HUES6 (cell line): ENCODE results near the gene PTDSS2.

Experiments used
- H3K27ac ChIP-seq: 2 replicates; pipeline ENCODE4 v1.7.0; 2013; ENCODE audit warnings: low read depth, mild to moderate bottlenecking, low read length, inconsistent platforms
- H3K27me3 ChIP-seq: 2 replicates; pipeline ENCODE4 v1.6.1; 2013; ENCODE audit warnings: low read length; ENCODE audit not compliant: control insufficient read depth, insufficient read depth
- H3K36me3 ChIP-seq: 2 replicates; pipeline ENCODE4 v1.6.1; 2013; ENCODE audit warnings: low read length; ENCODE audit not compliant: control insufficient read depth, insufficient read depth
- H3K4me1 ChIP-seq: 2 replicates; pipeline ENCODE4 v1.6.1; 2013; ENCODE audit warnings: low read length; ENCODE audit not compliant: control insufficient read depth, insufficient read depth
- H3K4me3 ChIP-seq: 2 replicates; pipeline ENCODE4 v1.5.1; 2013; ENCODE audit warnings: low read depth, low read length
- H3K9ac ChIP-seq: one replicate; pipeline ENCODE4 v1.6.1; 2013; ENCODE audit warnings: mild to moderate bottlenecking, low read length
- H3K9me3 ChIP-seq: 2 replicates; pipeline ENCODE4 v1.6.1; 2013; ENCODE audit warnings: low read depth, low read length; ENCODE audit not compliant: control insufficient read depth, insufficient read depth

Gene PTDSS2

DNA sequence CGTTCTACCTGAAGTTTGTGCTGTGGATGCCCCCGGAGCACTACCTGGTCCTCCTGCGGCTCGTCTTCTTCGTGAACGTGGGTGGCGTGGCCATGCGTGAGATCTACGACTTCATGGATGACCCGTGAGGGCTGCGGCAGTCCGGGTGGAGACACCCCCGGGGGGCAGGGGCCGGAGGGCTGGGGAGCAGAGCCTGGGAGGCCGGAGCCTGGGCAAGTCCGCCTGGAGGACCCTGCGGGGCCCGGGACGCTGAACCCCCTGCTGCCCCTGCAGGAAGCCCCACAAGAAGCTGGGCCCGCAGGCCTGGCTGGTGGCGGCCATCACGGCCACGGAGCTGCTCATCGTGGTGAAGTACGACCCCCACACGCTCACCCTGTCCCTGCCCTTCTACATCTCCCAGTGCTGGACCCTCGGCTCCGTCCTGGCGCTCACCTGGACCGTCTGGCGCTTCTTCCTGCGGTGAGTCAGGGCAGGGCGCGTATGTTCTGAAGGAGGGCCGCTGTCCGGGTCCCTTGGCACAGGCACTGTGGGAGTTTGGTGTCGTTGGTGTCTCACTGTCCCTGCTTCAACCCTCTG, 39.6 kb downstream of the PTDSS2 start:
- H3K9me3 ChIP-seq, result no peaks in the 10 kb centered on the region
- H3K27me3 ChIP-seq, result no peaks in the 10 kb centered on the region
- H3K27ac ChIP-seq, result no peak overlapping the region
- no peak overlapping the region for H3K9ac ChIP-seq
- H3K36me3 ChIP-seq, result peaks cover 45% of the 10 kb centered on the region
- H3K4me1 ChIP-seq, result no peaks in the 10 kb centered on the region
- no peak overlapping the region for H3K4me3 ChIP-seq

DNA sequence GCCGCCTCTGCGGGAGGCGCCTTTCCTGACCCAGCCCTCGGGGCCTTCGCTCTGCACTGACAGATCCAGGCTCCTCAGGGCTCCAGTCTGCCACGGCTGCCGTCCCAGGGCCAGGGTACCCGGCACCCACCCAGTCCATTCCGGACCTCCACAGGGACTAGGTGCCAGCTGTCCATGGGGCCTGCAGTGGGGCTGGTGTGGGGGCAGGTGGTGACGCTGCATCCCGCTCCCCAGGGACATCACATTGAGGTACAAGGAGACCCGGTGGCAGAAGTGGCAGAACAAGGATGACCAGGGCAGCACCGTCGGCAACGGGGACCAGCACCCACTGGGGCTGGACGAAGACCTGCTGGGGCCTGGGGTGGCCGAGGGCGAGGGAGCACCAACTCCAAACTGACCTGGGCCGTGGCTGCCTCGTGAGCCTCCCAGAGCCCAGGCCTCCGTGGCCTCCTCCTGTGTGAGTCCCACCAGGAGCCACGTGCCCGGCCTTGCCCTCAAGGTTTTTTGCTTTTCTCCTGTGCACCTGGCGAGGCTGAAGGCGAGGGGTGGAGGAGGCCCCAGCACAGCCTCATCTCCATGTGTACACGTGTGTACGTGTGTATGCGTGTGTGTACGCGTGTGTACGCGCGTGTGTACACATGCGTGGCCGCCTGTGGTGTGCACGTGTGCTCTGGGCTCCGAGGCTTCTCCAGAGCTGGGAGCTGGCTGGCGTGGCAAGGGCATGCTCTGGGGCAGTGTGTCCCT, 40.3 kb downstream of the PTDSS2 start:
- no peak overlapping the region for H3K27ac ChIP-seq
- H3K36me3 ChIP-seq, result peaks cover 49% of the 10 kb centered on the region
- H3K27me3 ChIP-seq, result no peaks in the 10 kb centered on the region
- no peaks in the 10 kb centered on the region for H3K4me1 ChIP-seq
- no peaks in the 10 kb centered on the region for H3K9me3 ChIP-seq
- H3K9ac ChIP-seq, result no peak overlapping the region
- no peak overlapping the region for H3K4me3 ChIP-seq

DNA sequence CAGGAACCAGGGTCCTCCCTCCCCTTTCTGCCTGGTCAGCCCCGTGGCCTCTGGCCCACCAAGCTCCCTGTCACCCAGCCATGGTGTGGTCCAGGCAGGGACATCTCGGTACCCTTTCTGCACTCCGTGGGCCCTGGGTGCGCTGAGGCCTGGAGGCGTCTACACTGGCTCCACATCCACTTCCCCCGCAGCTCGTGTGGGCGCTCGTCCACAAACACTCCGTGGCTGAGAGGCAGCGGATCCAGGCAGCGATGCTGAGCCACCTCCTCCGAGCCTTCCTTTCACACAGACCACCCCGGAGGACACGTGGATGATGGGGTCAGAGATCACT, 40.8 kb downstream of the PTDSS2 start:
- no peak overlapping the region for H3K9ac ChIP-seq
- no peaks in the 10 kb centered on the region for H3K4me1 ChIP-seq
- H3K4me3 ChIP-seq, result no peak overlapping the region
- no peaks in the 10 kb centered on the region for H3K9me3 ChIP-seq
- H3K27me3 ChIP-seq, result no peaks in the 10 kb centered on the region
- peaks cover 54% of the 10 kb centered on the region for H3K36me3 ChIP-seq
- H3K27ac ChIP-seq, result no peak overlapping the region

DNA sequence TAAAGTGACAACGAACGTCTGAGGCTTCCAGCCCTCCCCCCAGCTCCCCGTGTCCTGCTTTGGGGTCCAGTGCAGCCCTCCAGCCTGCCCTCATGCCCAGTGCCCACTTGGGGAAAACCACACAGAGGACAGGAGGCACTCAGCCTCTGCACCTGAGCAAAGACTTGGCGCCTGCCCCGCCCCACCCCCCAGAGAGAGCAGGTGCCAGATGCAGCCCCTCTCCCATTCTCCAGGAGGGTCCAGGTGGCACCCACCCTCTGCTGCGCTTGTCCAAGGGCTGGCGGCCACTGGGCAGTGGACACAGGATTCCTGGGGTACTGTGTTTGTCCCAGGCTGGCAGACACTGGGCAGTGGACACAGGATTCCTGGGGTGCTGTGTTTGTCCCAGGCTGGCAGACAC, 41.3 kb downstream of the PTDSS2 start:
- no peaks in the 10 kb centered on the region for H3K4me1 ChIP-seq
- H3K9ac ChIP-seq, result no peak overlapping the region
- no peak overlapping the region for H3K4me3 ChIP-seq
- no peaks in the 10 kb centered on the region for H3K9me3 ChIP-seq
- no peaks in the 10 kb centered on the region for H3K27me3 ChIP-seq
- peaks cover 56% of the 10 kb centered on the region for H3K36me3 ChIP-seq
- H3K27ac ChIP-seq, result no peak overlapping the region

DNA sequence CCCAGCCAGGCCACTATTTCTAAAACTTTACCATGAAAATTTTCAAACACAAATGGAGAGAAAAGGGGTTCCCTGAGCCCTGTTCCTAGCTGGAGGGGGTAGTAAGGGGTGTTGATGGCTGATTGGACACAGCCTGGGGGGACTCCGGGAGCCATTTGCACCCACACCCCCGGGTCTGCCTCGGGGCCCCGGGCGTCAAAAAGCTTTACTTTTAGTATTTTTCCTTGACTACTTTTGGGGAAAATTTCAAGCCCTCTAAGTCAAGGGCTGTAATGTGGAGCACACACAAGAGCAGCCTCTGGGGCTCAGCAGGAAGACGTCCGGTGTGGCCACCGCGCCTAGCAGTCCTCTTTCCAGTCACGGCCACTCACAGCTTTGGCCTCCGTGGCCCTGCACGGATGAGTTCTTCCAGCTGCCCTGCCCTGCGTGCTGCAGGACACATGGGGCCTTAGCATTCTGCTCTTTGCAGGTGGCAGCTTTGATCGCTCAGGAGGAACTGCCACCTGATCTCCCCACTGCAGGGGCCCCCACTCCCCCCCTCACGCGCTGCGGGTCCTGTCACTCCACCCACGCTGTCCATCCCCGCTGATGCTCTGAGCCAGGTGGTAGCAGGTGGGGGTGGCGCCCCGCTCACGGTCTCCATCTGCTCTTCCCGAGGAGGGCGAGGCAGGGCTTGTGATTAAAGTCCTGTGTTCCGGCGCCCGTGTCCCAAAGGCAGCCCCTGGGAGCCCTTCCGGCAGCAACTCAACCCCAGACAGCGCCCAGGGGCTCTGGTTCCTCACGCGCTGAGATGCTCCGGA, 42.5 kb downstream of the PTDSS2 start:
- Histone ChIP-seq H3K27ac (no peak overlapping the region), H3K36me3 (peaks cover 62% of the 10 kb centered on the region), H3K4me1 (no peaks in the 10 kb centered on the region), H3K9ac (no peak overlapping the region), H3K4me3 (no peak overlapping the region), H3K27me3 (no peaks in the 10 kb centered on the region), H3K9me3 (peaks cover 9% of the 10 kb centered on the region; the same call in 1 of the 2 replicates)

DNA sequence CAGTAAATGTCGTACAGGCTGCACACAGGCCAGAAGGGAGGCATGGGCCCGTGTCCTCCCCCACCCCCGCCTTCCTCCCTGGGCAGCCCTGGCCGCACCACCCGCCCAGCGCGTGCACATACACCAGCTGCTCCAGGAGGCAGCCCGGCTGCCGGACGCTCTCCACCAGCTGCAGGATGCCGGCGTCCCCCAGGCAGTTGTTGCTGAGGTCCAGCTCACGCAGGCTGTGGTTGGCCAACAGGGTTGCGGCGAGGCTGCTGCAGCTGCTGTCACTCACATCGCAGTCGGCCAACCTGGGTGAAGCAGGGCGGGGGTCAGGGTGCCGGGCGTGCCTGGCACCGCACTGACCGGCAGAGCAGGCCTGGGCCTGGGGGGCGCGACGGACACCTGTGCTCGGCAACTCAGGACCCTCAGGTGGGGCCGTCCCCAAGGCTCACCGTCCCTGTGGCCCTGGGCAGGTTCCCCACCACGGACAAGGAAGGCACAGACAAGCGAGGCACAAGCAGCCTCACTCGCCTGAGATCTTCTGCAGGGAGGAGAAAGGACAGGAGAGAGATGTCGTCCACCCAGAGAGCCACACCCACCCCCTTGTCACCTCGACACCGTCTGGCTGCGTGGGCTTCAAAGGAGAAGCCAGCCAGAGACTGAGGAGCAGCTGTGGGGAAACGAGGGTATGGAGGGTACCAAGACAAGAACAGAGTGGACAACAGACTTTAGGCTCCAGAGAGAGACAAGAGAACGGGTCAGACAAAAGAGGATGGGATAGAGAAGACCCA, 44.9 kb downstream of the PTDSS2 start:
- H3K36me3 ChIP-seq, result peaks cover 73% of the 10 kb centered on the region

DNA sequence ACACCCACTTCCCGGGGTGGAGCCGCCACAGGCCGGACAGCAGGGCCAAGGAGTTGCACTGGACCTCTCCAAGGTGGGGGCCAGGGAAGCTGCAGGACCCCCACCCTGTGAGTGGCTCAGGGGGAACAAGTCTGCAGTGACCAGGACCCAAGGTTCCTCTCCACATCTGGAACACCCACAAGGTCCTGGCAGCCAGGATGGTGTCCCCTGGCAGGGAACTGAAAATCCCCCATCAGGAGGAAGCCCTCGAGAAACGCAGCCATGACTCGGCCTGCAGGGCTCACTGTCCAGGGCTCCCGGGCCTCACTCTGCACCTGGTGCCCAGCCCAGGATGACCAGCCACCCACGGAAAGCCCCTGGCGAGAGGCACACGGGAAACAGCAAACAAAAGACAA, 45.5 kb downstream of the PTDSS2 start:
- peaks cover 10% of the 10 kb centered on the region; the same call in 1 of the 2 replicates for H3K9me3 ChIP-seq
- H3K36me3 ChIP-seq, result peaks cover 73% of the 10 kb centered on the region
- no peak overlapping the region for H3K27ac ChIP-seq
- no peaks in the 10 kb centered on the region for H3K27me3 ChIP-seq
- H3K9ac ChIP-seq, result no peak overlapping the region
- H3K4me3 ChIP-seq, result no peak overlapping the region
- H3K4me1 ChIP-seq, result no peaks in the 10 kb centered on the region

More for the DNA sequence above, 44.9 kb downstream of the PTDSS2 start:
- peaks cover 10% of the 10 kb centered on the region; the same call in 1 of the 2 replicates for H3K9me3 ChIP-seq
- no peak overlapping the region for H3K27ac ChIP-seq
- no peaks in the 10 kb centered on the region for H3K4me1 ChIP-seq
- no peak overlapping the region for H3K9ac ChIP-seq
- no peak overlapping the region for H3K4me3 ChIP-seq
- H3K27me3 ChIP-seq, result no peaks in the 10 kb centered on the region

DNA sequence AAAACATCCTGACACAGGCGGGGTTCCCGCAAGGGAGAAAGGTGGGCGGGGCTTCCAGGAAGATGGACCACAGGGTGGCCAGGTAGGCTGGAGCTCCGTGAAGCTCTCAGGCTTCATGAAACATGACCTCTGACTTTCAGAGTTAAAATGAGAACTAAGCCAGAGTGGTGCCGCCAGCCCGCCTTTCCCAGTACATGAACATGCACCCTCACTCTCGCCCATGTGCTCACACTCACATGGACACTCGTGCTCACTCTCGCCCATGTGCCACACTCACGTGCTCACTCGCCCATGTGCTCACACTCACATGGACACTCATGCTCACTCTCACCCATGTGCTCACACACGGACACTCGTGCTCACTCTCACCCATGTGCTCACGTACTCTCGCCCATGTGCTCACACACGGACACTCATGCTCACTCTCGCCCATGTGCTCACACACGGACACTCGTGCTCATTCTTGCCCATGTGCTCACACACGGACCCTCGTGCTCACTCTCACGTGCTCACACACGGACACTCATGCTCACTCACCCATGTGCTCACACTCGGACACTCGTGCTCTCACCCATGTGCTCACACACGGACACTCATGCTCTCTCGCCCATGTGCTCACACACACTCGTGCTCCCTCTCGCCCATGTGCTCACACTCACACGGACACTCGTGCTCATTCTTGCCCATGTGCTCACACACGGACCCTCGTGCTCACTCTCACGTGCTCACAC, 46.9 kb downstream of the PTDSS2 start:
- H3K27me3 ChIP-seq, result no peaks in the 10 kb centered on the region
- H3K4me1 ChIP-seq, result no peaks in the 10 kb centered on the region
- no peak overlapping the region for H3K4me3 ChIP-seq
- H3K9ac ChIP-seq, result no peak overlapping the region
- no peak overlapping the region for H3K27ac ChIP-seq
- peaks cover 79% of the 10 kb centered on the region for H3K36me3 ChIP-seq
- peaks cover 10% of the 10 kb centered on the region; the same call in 1 of the 2 replicates for H3K9me3 ChIP-seq

DNA sequence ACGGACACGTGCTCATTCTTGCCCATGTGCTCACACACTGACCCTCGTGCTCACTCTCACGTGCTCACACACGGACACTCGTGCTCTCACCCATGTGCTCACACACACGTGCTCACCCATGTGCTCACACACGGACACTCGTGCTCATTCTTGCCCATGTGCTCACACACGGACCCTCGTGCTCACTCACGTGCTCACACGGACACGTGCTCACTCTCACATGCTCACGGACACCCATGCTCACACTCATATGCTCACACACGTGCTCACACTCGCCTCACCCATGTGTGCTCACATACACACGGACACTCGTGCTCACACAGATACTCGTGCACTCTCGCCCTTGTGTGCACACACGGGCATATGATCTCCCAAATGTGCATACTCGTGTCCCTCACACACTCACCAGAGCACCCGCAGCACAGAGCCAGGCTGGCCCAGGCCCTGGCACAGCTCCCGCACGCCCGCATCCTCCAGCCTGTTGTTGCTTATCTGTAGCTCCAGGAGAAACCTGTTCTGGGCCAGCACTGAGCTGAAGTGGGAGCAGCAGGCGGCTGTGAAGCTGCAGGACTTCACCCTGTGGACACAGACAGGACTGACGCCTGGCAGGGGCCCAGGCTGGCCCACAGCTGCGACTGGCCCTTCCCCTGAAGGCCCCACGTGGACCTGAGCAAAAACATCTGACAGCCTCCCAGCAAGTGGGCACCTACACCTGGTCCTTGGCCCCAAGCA, 47.7 kb downstream of the PTDSS2 start:
- Histone ChIP-seq H3K4me1 (no peaks in the 10 kb centered on the region), H3K27me3 (no peaks in the 10 kb centered on the region), H3K36me3 (peaks cover 79% of the 10 kb centered on the region), H3K4me3 (no peak overlapping the region), H3K9me3 (peaks cover 10% of the 10 kb centered on the region; the same call in 1 of the 2 replicates), H3K9ac (no peak overlapping the region), H3K27ac (no peak overlapping the region)
